Neutrophil (primary cell): Measurements from ENCODE around the gene CUBN.
"Not testable (repeated sequence)": the region's sequence is repeated elsewhere in the genome, so short reads cannot be mapped to it uniquely, and the experiment has no call there.

Experiments
- H3K27ac ChIP-seq: fragments of 200-600 bp; sonication (generic); 2 replicates; pipeline ENCODE4 v1.5.1; 2016; ENCODE audit warnings: mild to moderate bottlenecking, moderate library complexity
- H3K27me3 ChIP-seq: fragments of 200-600 bp; sonication (generic); 2 replicates; pipeline ENCODE4 v1.6.0; 2016; ENCODE audit warnings: mild to moderate bottlenecking
- H3K36me3 ChIP-seq: fragments of 200-600 bp; sonication (generic); 2 replicates; pipeline ENCODE4 v1.5.1; 2017
- H3K4me1 ChIP-seq, 2 experiments: fragments of 200-600 bp in 1 of 2; sonication (generic) in 1 of 2; 1 replicate in 1 of 2; 2 replicates in 1 of 2; pipeline versions ENCODE4 v1.5.1 to v1.6.1; 2013 to 2016; ENCODE audit warnings: low read depth in 1 of 2, low read length in 1 of 2, mild to moderate bottlenecking in 1 of 2, moderate library complexity in 1 of 2; ENCODE audit not compliant: control insufficient read depth in 1 of 2, insufficient read depth in 1 of 2
- H3K4me3 ChIP-seq, 2 experiments: fragments of 200-600 bp in 1 of 2; sonication (generic) in 1 of 2; 1 replicate in 1 of 2; 2 replicates in 1 of 2; pipeline ENCODE4 v1.5.1; 2013 to 2016; ENCODE audit warnings: low read depth in 1 of 2, low read length in 1 of 2, mild to moderate bottlenecking in 1 of 2, moderate library complexity in 1 of 2
- H3K9me3 ChIP-seq: fragments of 200-600 bp; sonication (generic); 2 replicates; pipeline ENCODE4 v1.5.1; 2016
- TF ChIP-seq, protein P1 (sequence below): fragments of 200-600 bp; sonication (generic); IDR thresholded peaks from 2 replicates; pipeline ENCODE4 v1.5.1; 2016; ENCODE audit warnings: antibody characterized with exemption

The CUBN gene

DNA sequence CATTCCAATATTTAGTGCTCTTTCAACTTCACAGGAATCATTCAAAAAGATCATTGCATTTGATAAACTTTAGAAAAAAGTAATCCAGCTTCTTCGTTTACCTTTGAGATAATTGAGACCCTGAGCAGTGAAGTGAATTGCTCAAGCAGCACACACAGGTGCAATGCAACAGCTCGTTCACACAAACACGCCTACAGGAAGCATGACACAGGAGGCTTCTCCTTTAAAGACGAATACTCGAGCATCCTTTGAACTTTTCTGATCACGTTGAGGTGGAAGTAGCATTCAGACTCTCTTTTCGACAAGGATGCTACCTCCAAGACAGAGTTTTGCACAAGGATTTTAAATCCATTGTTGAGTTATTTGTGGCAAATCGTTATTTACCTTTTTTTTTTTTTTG lies 294.4 kb downstream of the CUBN start:
- H3K27ac ChIP-seq, result no peak overlapping the region
- H3K27me3 ChIP-seq, result peaks cover 13% of the 10 kb centered on the region
- H3K4me1 ChIP-seq, result no peaks in the 10 kb centered on the region
- no peaks in the 10 kb centered on the region for H3K9me3 ChIP-seq
- no peaks in the 10 kb centered on the region for H3K36me3 ChIP-seq
- TF ChIP-seq, protein P1, sequence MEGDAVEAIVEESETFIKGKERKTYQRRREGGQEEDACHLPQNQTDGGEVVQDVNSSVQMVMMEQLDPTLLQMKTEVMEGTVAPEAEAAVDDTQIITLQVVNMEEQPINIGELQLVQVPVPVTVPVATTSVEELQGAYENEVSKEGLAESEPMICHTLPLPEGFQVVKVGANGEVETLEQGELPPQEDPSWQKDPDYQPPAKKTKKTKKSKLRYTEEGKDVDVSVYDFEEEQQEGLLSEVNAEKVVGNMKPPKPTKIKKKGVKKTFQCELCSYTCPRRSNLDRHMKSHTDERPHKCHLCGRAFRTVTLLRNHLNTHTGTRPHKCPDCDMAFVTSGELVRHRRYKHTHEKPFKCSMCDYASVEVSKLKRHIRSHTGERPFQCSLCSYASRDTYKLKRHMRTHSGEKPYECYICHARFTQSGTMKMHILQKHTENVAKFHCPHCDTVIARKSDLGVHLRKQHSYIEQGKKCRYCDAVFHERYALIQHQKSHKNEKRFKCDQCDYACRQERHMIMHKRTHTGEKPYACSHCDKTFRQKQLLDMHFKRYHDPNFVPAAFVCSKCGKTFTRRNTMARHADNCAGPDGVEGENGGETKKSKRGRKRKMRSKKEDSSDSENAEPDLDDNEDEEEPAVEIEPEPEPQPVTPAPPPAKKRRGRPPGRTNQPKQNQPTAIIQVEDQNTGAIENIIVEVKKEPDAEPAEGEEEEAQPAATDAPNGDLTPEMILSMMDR, result no peak
- no peak overlapping the region for H3K4me3 ChIP-seq

DNA sequence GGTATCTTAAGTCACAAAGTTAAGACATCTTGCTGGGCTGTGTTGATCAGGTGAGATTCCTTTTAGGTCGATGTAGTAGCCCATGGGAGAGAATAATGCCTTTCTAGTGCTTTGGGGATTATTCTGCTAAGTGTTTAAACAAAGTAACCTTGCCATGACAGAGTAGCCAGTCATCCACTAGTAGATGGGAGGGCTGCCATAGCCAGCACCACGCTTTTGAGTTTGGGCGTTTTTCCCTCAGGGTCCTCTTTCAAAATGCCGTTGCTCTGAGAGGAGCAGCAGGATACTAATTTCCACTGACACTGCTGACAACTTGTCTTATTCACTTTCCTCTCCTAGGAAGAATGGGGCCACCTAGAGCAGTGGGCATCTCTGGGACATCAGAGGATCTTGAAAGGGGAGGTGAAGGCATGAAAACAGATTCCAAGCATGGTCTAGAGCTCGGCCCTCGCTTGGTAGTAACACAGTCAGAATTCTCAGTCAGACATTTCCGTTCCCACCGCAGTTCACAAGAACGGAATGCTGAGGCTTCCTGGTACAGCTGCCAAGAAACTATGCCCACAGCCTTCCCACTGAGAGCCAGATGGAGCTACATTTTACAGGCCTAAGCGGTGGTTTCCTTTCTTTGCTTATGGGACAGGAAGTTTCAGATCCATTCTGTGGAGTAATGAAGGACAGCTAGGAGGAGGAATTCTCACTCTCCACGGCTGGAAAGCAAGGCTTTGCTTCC lies 297.1 kb downstream of the CUBN start:
- Histone ChIP-seq H3K27ac (no peak overlapping the region), H3K4me3 (no peak overlapping the region), H3K36me3 (no peaks in the 10 kb centered on the region), H3K9me3 (no peaks in the 10 kb centered on the region), H3K4me1 (no peaks in the 10 kb centered on the region), H3K27me3 (peaks cover 13% of the 10 kb centered on the region)
- TF ChIP-seq, protein P1, result no peak

DNA sequence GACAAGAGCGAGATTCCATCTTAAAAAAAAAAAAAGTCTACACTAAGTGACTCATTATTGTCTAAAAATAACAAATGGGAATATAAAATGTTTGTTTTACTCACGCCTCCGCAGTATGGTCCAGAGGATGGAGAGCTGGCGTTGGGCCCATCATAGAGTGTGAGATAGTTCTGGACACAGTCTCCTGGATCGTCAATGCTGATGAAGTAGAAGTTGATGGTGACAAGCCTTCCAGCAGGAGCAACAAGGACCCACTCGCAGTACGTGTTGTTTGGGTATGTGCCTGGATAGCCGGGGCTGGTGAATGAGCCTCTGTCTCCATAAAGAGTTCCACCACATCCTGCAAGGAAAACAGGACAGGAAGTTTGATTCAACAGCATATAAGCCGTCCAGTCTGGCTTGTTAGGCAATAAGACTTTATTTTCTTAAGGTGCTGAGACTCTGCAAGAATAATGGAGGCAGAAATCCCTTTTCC lies 300.9 kb downstream of the CUBN start:
- no peak overlapping the region for H3K4me3 ChIP-seq
- no peaks in the 10 kb centered on the region for H3K36me3 ChIP-seq
- TF ChIP-seq, protein P1, result no peak
- H3K4me1 ChIP-seq, result no peaks in the 10 kb centered on the region
- no peak overlapping the region for H3K27ac ChIP-seq
- no peaks in the 10 kb centered on the region for H3K9me3 ChIP-seq
- H3K27me3 ChIP-seq, result peaks cover 13% of the 10 kb centered on the region

DNA sequence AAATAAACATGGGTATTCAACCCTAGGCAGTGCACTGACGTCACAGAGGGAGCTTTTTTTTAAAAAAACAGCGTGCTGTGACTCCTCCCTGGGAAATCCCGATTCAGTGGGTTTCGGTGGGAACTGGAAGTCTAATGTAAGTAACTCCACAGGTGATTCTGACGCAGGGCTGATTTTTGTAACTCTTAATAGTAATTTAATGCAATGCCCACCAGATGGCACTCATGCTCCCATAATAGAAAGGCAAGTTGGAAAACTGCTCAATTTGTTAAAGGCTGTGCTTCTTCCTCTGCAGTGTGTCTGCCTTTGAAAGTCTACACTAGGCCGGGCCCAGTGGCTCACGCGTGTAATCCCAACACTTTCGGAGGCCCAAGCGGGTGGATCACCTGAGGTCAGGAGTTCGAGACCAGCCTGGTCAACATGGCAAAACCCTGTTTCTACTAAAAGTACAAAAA lies 301.5 kb downstream of the CUBN start:
- no peak overlapping the region for H3K4me3 ChIP-seq
- H3K27ac ChIP-seq, result no peak overlapping the region
- no peaks in the 10 kb centered on the region for H3K9me3 ChIP-seq
- no peaks in the 10 kb centered on the region for H3K4me1 ChIP-seq
- H3K27me3 ChIP-seq, result peaks cover 11% of the 10 kb centered on the region
- no peaks in the 10 kb centered on the region for H3K36me3 ChIP-seq
- TF ChIP-seq, protein P1, result peak; percentile 67

DNA sequence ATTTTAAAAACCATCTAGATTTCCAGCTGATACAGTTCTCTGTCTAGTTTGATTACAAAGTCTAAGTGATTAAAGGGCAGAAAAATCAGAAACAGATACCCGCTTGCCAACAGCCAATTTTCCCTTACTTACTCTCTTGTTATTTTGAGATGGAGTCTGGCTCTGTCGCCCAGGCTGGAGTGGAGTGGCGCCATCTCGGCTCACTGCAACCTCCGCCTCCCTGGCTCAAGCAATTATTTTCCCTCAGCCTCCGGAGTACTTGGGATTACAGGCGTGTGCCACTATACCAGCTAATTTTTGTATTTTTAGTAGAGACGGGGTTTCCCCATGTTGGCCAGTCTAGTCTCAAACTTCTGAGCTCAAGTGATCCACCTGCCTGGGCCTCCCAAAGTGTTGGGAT lies 302.1 kb downstream of the CUBN start:
- H3K4me1 ChIP-seq, H3K9me3 ChIP-seq, H3K4me3 ChIP-seq, H3K27me3 ChIP-seq, H3K27ac ChIP-seq, H3K36me3 ChIP-seq: not testable (repeated sequence)

DNA sequence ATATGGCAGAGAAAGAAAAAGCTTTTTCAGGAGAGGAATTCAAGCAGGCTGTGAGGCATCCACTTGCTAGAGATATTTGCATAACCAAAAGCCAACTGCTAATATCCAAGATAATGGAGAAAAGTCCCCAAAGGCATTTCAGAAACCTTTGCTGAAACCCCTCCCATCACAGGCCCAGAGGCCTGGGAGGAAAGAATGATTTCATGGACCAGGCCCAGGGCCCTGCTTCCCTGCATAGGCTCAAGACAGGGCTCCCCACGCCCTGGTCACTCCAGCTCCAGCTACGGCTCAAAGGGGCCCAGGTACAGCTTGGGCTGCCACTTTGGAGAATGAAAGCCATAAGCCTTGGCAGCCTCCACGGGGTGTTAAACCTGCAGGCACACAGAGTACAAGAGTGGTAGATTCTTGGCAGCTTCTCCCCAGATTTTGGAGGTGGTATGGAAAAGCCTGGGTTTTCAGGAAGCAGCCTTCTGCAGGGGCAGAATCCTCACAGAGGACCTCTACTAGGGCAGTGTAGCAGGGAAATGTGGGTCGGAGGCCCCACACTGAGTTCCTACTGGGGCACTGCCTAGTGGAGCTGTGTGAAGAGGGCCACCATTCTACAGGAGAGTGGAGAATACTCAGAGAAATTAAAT lies 306.8 kb downstream of the CUBN start:
- H3K4me1 ChIP-seq, result peaks cover 11 to 12% of the 10 kb centered on the region in 2 experiments
- H3K36me3 ChIP-seq, result no peaks in the 10 kb centered on the region
- no peaks in the 10 kb centered on the region for H3K9me3 ChIP-seq
- no peak overlapping the region for H3K4me3 ChIP-seq
- no peak overlapping the region for H3K27ac ChIP-seq
- TF ChIP-seq, protein P1, result no peak
- H3K27me3 ChIP-seq, result no peaks in the 10 kb centered on the region
